Mucosa of stomach (tissue), 1 donor: ENCODE results near the gene TGFBR3L.

ENCODE experiments used
- H3K27me3 ChIP-seq: one replicate; pipeline ENCODE4 v1.7.0; 2013; ENCODE audit warnings: mild to moderate bottlenecking, low read length; ENCODE audit not compliant: control insufficient read depth, insufficient read depth
- H3K36me3 ChIP-seq: one replicate; pipeline ENCODE4 v1.7.0; 2013; ENCODE audit warnings: low read length; ENCODE audit not compliant: control insufficient read depth, insufficient read depth
- H3K4me1 ChIP-seq: one replicate; pipeline ENCODE4 v1.7.0; 2013; ENCODE audit warnings: mild to moderate bottlenecking, low read length; ENCODE audit not compliant: control insufficient read depth, insufficient read depth
- H3K4me3 ChIP-seq: one replicate; pipeline ENCODE4 v1.7.0; 2013; ENCODE audit warnings: low read length
- H3K9ac ChIP-seq: one replicate; pipeline ENCODE4 v1.7.0; 2013; ENCODE audit warnings: mild to moderate bottlenecking, low read length, moderate library complexity
- H3K9me3 ChIP-seq: one replicate; pipeline ENCODE4 v1.7.0; 2013; ENCODE audit warnings: mild to moderate bottlenecking, low read length, moderate library complexity; ENCODE audit not compliant: control insufficient read depth
- donor health status: Pancreatic carcinoma.

Gene TGFBR3L

GRCh38 chr19:7914598-7915045 is at the start of gene TGFBR3L:
TGFBR3L (plus strand) TSS chr19:7914830.
- H3K27me3 ChIP-seq: peaks cover 59% of the 10 kb centered on the region
- no peaks in the 10 kb centered on the region for H3K36me3 ChIP-seq
- H3K9ac ChIP-seq: no peak within 1 kb of the TSS
- peaks cover 13% of the 10 kb centered on the region for H3K4me1 ChIP-seq
- no peak within 1 kb of the TSS for H3K4me3 ChIP-seq
- H3K9me3 ChIP-seq: no peaks in the 10 kb centered on the region

GRCh38 chr19:7865262-7865911 is 49.2 kb upstream of the TGFBR3L start:
- peaks cover 39% of the 10 kb centered on the region for H3K4me1 ChIP-seq
- H3K9ac ChIP-seq: no peak overlapping the region
- H3K9me3 ChIP-seq: no peaks in the 10 kb centered on the region
- no peaks in the 10 kb centered on the region for H3K36me3 ChIP-seq
- peaks cover 39% of the 10 kb centered on the region for H3K27me3 ChIP-seq
- no peak overlapping the region for H3K4me3 ChIP-seq

GRCh38 chr19:7866399-7867091 is 48.1 kb upstream of the TGFBR3L start:
- H3K36me3 ChIP-seq: no peaks in the 10 kb centered on the region
- H3K4me1 ChIP-seq: peaks cover 47% of the 10 kb centered on the region
- H3K27me3 ChIP-seq: peaks cover 34% of the 10 kb centered on the region
- H3K9me3 ChIP-seq: no peaks in the 10 kb centered on the region
- no peak overlapping the region for H3K4me3 ChIP-seq
- no peak overlapping the region for H3K9ac ChIP-seq

GRCh38 chr19:7867092-7867844 is 47.4 kb upstream of the TGFBR3L start:
- no peak overlapping the region for H3K4me3 ChIP-seq
- no peak overlapping the region for H3K9ac ChIP-seq
- H3K36me3 ChIP-seq: no peaks in the 10 kb centered on the region
- peaks cover 32% of the 10 kb centered on the region for H3K27me3 ChIP-seq
- H3K9me3 ChIP-seq: no peaks in the 10 kb centered on the region
- peaks cover 46% of the 10 kb centered on the region for H3K4me1 ChIP-seq

- H3K27me3 ChIP-seq: peaks cover 41% of the 10 kb centered on the region
- H3K36me3 ChIP-seq: no peaks in the 10 kb centered on the region
- peaks cover 48% of the 10 kb centered on the region for H3K4me1 ChIP-seq
- no peak overlapping the region for H3K9ac ChIP-seq
- H3K4me3 ChIP-seq: no peak overlapping the region
- no peaks in the 10 kb centered on the region for H3K9me3 ChIP-seq
Measured at GRCh38 chr19:7868326-7868670, 46.3 kb upstream of the TGFBR3L start.

GRCh38 chr19:7868671-7869452 is 45.8 kb upstream of the TGFBR3L start:
- Histone ChIP-seq H3K4me3 (peak overlapping the region; percentile 41), H3K9ac (peak overlapping the region; percentile 17), H3K27me3 (peaks cover 44% of the 10 kb centered on the region), H3K9me3 (no peaks in the 10 kb centered on the region), H3K4me1 (peaks cover 48% of the 10 kb centered on the region), H3K36me3 (no peaks in the 10 kb centered on the region)

- Histone ChIP-seq H3K4me3 (peak overlapping the region; percentile 19), H3K9me3 (no peaks in the 10 kb centered on the region), H3K36me3 (no peaks in the 10 kb centered on the region), H3K4me1 (peaks cover 49% of the 10 kb centered on the region), H3K9ac (peak overlapping the region; percentile 17), H3K27me3 (peaks cover 42% of the 10 kb centered on the region)
Measured at GRCh38 chr19:7869453-7869909, 45.1 kb upstream of the TGFBR3L start.

GRCh38 chr19:7869910-7870511 is 44.6 kb upstream of the TGFBR3L start:
- Histone ChIP-seq H3K9ac (no peak overlapping the region), H3K27me3 (peaks cover 44% of the 10 kb centered on the region), H3K9me3 (no peaks in the 10 kb centered on the region), H3K4me3 (peak overlapping the region; percentile 19), H3K4me1 (peaks cover 49% of the 10 kb centered on the region), H3K36me3 (no peaks in the 10 kb centered on the region)

GRCh38 chr19:7870571-7871436 is 43.8 kb upstream of the TGFBR3L start:
- Histone ChIP-seq H3K9ac (no peak overlapping the region), H3K27me3 (peaks cover 42% of the 10 kb centered on the region), H3K36me3 (no peaks in the 10 kb centered on the region), H3K9me3 (no peaks in the 10 kb centered on the region), H3K4me3 (no peak overlapping the region), H3K4me1 (peaks cover 44% of the 10 kb centered on the region)

- peaks cover 38% of the 10 kb centered on the region for H3K27me3 ChIP-seq
- peaks cover 44% of the 10 kb centered on the region for H3K4me1 ChIP-seq
- H3K9ac ChIP-seq: no peak overlapping the region
- no peak overlapping the region for H3K4me3 ChIP-seq
- H3K9me3 ChIP-seq: no peaks in the 10 kb centered on the region
- H3K36me3 ChIP-seq: no peaks in the 10 kb centered on the region
Measured at GRCh38 chr19:7871437-7872305, 43.0 kb upstream of the TGFBR3L start.
